H1 (cell line): Measurements from ENCODE around the gene SLC6A12. TPM values are rescaled to one million over a fixed set of nuclear protein-coding genes. Genes with fewer than 3 reads are reported as not detected.

Experiments
- CTCF ChIA-PET: fragments of 300-600 bp; sonication (Branson Sonifier 250); formaldehyde crosslinking; loops from one replicate; lab custom pipeline; 2021; ENCODE audit not compliant: partially characterized antibody; lab: Charles Lee
- POLR2A ChIA-PET: fragments of 300-600 bp; sonication (Branson Sonifier 250); formaldehyde crosslinking; loops from one replicate; lab custom pipeline; 2021; ENCODE audit warnings: inconsistent platforms; ENCODE audit not compliant: partially characterized antibody; lab: Charles Lee
- DNase-seq, 2 experiments: peaks; one replicate each; pipeline versions ENCODE4 v3.0.0 to v3.0.0-alpha.2; 2010 to 2022; ENCODE audit warnings: low spot score in 2 of 2, low read depth in 1 of 2, mixed read lengths in 1 of 2
- FAIRE-seq: peaks from 2 replicates; lab custom pipeline; 2011; peaks lifted over from hg19 to GRCh38; lab: Jason Lieb, UNC
- H2AFZ ChIP-seq: 2 replicates; pipeline ENCODE4 v1.8.1; 2012; ENCODE audit warnings: low read length, inconsistent platforms
- H2AK5ac ChIP-seq: 2 replicates; pipeline ENCODE4 v1.6.1; 2013; ENCODE audit warnings: low read depth, low read length
- H2BK120ac ChIP-seq: replicated peaks from 2 replicates; pipeline ENCODE3; 2013; ENCODE audit warnings: low read depth, low read length, inconsistent platforms
- H2BK12ac ChIP-seq: 2 replicates; pipeline ENCODE4 v1.6.1; 2013; ENCODE audit warnings: low read depth, low read length
- H2BK15ac ChIP-seq: 2 replicates; pipeline ENCODE4 v1.6.1; 2013; ENCODE audit warnings: low read length
- H2BK20ac ChIP-seq: 2 replicates; pipeline ENCODE4 v1.6.1; 2013; ENCODE audit warnings: low read length
- H2BK5ac ChIP-seq: 2 replicates; pipeline ENCODE4 v1.6.1; 2013; ENCODE audit warnings: low read depth, low read length
- H3K14ac ChIP-seq: 2 replicates; pipeline ENCODE4 v1.6.1; 2013; ENCODE audit warnings: inconsistent platforms; ENCODE audit not compliant: insufficient read length
- H3K18ac ChIP-seq: 2 replicates; pipeline ENCODE4 v1.6.1; 2013; ENCODE audit warnings: low read length; ENCODE audit errors: extremely low read depth
- H3K23ac ChIP-seq: 2 replicates; pipeline ENCODE4 v1.6.1; 2013; ENCODE audit warnings: inconsistent platforms; ENCODE audit not compliant: insufficient read length
- H3K23me2 ChIP-seq: 2 replicates; pipeline ENCODE4 v1.6.1; 2013; ENCODE audit warnings: low read depth, low read length
- H3K27ac ChIP-seq: 2 replicates; pipeline ENCODE4 v1.6.1; 2011; ENCODE audit warnings: low read depth, low read length, inconsistent platforms
- H3K27me3 ChIP-seq, 4 experiments: replicated peaks in 1 of 4; 1 replicate in 1 of 4; 2 replicates in 3 of 4; pipeline versions ENCODE4 v1.6.1 to v1.8.1; 2011 to 2013; ENCODE audit warnings: low read length in 3 of 4, mild to moderate bottlenecking in 3 of 4, inconsistent platforms in 2 of 4, mixed read lengths in 2 of 4, moderate library complexity in 1 of 4; ENCODE audit not compliant: control insufficient read depth in 3 of 4, insufficient read depth in 3 of 4; ENCODE audit errors: extremely low read depth in 1 of 4
- H3K36me3 ChIP-seq, 4 experiments: 2 replicates each; pipeline versions ENCODE4 v1.6.1 to v1.8.1; 2011 to 2013; ENCODE audit warnings: mild to moderate bottlenecking in 4 of 4, low read length in 3 of 4, moderate library complexity in 2 of 4, control low read depth in 1 of 4, inconsistent platforms in 1 of 4; ENCODE audit not compliant: insufficient read depth in 4 of 4, control insufficient read depth in 2 of 4
- H3K4ac ChIP-seq: replicated peaks from 2 replicates; pipeline ENCODE3; 2013; ENCODE audit warnings: low read length, low read depth, mixed read lengths, inconsistent platforms; ENCODE audit not compliant: insufficient read length
- H3K4me1 ChIP-seq, 4 experiments: replicated peaks in 1 of 4; 1 replicate in 1 of 4; 2 replicates in 3 of 4; pipeline versions ENCODE4 v1.6.1 to v1.8.1; 2011 to 2013; ENCODE audit warnings: low read length in 3 of 4, inconsistent platforms in 2 of 4, mixed read lengths in 1 of 4; ENCODE audit not compliant: insufficient read depth in 4 of 4, control insufficient read depth in 3 of 4
- H3K4me2 ChIP-seq, 2 experiments: 2 replicates each; pipeline versions ENCODE4 v1.6.1 to v1.8.1; 2011 to 2013; ENCODE audit warnings: low read depth in 2 of 2, low read length in 2 of 2, control low read depth in 1 of 2, inconsistent platforms in 1 of 2, mild to moderate bottlenecking in 1 of 2; ENCODE audit not compliant: insufficient read depth in 1 of 2
- H3K4me3 ChIP-seq, 4 experiments: fragments of 200-600, 300-600 bp in 1 of 4; sonication (generic), shearing (Covaris generic), sonication (Bioruptor Twin) in 1 of 4; 2 replicates each; pipeline versions ENCODE4 v1.5.1 to v1.8.1; 2011 to 2016; ENCODE audit warnings: low read length in 4 of 4, low read depth in 3 of 4, control low read depth in 2 of 4, inconsistent platforms in 2 of 4, mild to moderate bottlenecking in 2 of 4, mixed read lengths in 1 of 4, moderate library complexity in 1 of 4; ENCODE audit not compliant: insufficient read depth in 2 of 4; ENCODE audit errors: extremely low read depth in 1 of 4
- H3K56ac ChIP-seq: replicated peaks from 2 replicates; pipeline ENCODE3; 2013; ENCODE audit warnings: low read depth, mild to moderate bottlenecking, mixed read lengths, low read length, inconsistent platforms; ENCODE audit not compliant: insufficient read length
- H3K79me1 ChIP-seq: 2 replicates; pipeline ENCODE4 v1.6.1; 2013; ENCODE audit warnings: low read depth, low read length, control low read depth
- H3K79me2 ChIP-seq, 2 experiments: 2 replicates each; pipeline versions ENCODE4 v1.6.1 to v1.8.1; 2012 to 2013; ENCODE audit warnings: low read length in 2 of 2, mild to moderate bottlenecking in 2 of 2, inconsistent platforms in 1 of 2; ENCODE audit not compliant: insufficient read depth in 2 of 2, control insufficient read depth in 1 of 2
- H3K9ac ChIP-seq, 4 experiments: replicated peaks in 1 of 4; 1 replicate in 1 of 4; 2 replicates in 3 of 4; pipeline versions ENCODE4 v1.6.1 to v1.8.1; 2011 to 2013; ENCODE audit warnings: low read depth in 3 of 4, low read length in 3 of 4, control low read depth in 2 of 4, mild to moderate bottlenecking in 2 of 4, moderate library complexity in 2 of 4, inconsistent platforms in 1 of 4; ENCODE audit errors: extremely low read depth in 1 of 4
- H3K9me3 ChIP-seq, 2 experiments: 2 replicates each; pipeline versions ENCODE4 v1.6.1 to v1.8.1; 2012 to 2013; ENCODE audit warnings: mild to moderate bottlenecking in 2 of 2, moderate library complexity in 2 of 2, control low read depth in 1 of 2, inconsistent platforms in 1 of 2, low read depth in 1 of 2, low read length in 1 of 2, mixed read lengths in 1 of 2; ENCODE audit not compliant: insufficient read depth in 2 of 2
- H4K20me1 ChIP-seq, 2 experiments: replicated peaks in 1 of 2; 2 replicates each; pipeline versions ENCODE3 to v1.8.1; 2011 to 2013; ENCODE audit warnings: inconsistent platforms in 2 of 2, low read length in 2 of 2, mild to moderate bottlenecking in 1 of 2; ENCODE audit not compliant: insufficient read depth in 2 of 2, control insufficient read depth in 1 of 2
- H4K5ac ChIP-seq: 2 replicates; pipeline ENCODE4 v1.6.1; 2013; ENCODE audit warnings: low read length, low read depth, mixed read lengths, inconsistent platforms; ENCODE audit not compliant: insufficient read length
- H4K8ac ChIP-seq: 2 replicates; pipeline ENCODE4 v1.8.0; 2013; ENCODE audit warnings: mild to moderate bottlenecking, moderate library complexity, low read length, inconsistent platforms; ENCODE audit not compliant: insufficient read depth; ENCODE audit errors: extremely low read depth
- H4K91ac ChIP-seq: replicated peaks from 2 replicates; pipeline ENCODE3; 2013; ENCODE audit warnings: low read length, mixed read lengths, inconsistent platforms; ENCODE audit not compliant: insufficient read length
- E2F6 ChIP-seq: IDR thresholded peaks from 2 replicates; pipeline ENCODE4 v1.6.1; 2012; ENCODE audit warnings: inconsistent platforms
- EP300 ChIP-seq, 2 experiments: IDR thresholded peaks; 1 replicate in 1 of 2; 2 replicates in 1 of 2; pipeline ENCODE4 v1.6.1; 2011 to 2012; ENCODE audit warnings: low read depth in 2 of 2, low read length in 2 of 2, mild to moderate bottlenecking in 2 of 2, borderline replicate concordance in 1 of 2, inconsistent platforms in 1 of 2, moderate library complexity in 1 of 2
- MAFK ChIP-seq: IDR thresholded peaks from 2 replicates; pipeline ENCODE4 v1.6.1; 2012; ENCODE audit warnings: low read depth, mild to moderate bottlenecking, improper control_type of control experiment, low read length
- POLR2A ChIP-seq, 2 experiments: IDR thresholded peaks; 1 replicate in 1 of 2; 2 replicates in 1 of 2; pipeline ENCODE4 v1.6.1; 2011; ENCODE audit warnings: low read depth in 2 of 2, low read length in 2 of 2, mild to moderate bottlenecking in 2 of 2; ENCODE audit errors: control extremely low read depth in 1 of 2
- RNF2 ChIP-seq: fragments of 200-900, 300-1000 bp; sonication (generic); IDR thresholded peaks from 2 replicates; pipeline ENCODE4 v1.7.1; 2016; ENCODE audit warnings: borderline replicate concordance, low read depth, mild to moderate bottlenecking, antibody characterized with exemption, low read length; ENCODE audit not compliant: poor library complexity, severe bottlenecking; ENCODE audit errors: missing control alignments
- SP1 ChIP-seq: IDR thresholded peaks from 2 replicates; pipeline ENCODE4 v1.6.1; 2011; ENCODE audit warnings: low read depth, low read length
- SRF ChIP-seq: IDR thresholded peaks from 2 replicates; pipeline ENCODE4 v1.6.1; 2011; ENCODE audit warnings: mild to moderate bottlenecking, low read depth, low read length, moderate library complexity
- TCF12 ChIP-seq: IDR thresholded peaks from 2 replicates; pipeline ENCODE4 v1.6.1; 2011; ENCODE audit warnings: low read depth, mild to moderate bottlenecking, low read length
- WGBS, 2 experiments: shearing (Covaris generic) in 1 of 2; methylation state at CpG; one replicate each; pipeline versions ENCODE4 v1.1.6 to v1.1.7; 2013 to 2015; ENCODE audit warnings: low lambda C conversion rate in 2 of 2, mixed read lengths in 2 of 2, inconsistent platforms in 1 of 2, low coverage in 1 of 2, missing lambda C conversion rate in 1 of 2; ENCODE audit not compliant: insufficient replicate concordance in 2 of 2, insufficient coverage in 1 of 2, insufficient read length in 1 of 2; ENCODE audit errors: extremely low coverage in 1 of 2, missing lambda C conversion rate in 1 of 2; 5-methylcytosine and 5-hydroxymethylcytosine counted together
- polyA plus RNA-seq, 7 experiments: library from polyadenylated mRNA; depleted of rRNA in 3 of 7; stranded (reverse) in 5 of 7; unstranded in 2 of 7; fragments of >200 nt in 5 of 7; fragments of 200-250 nt in 2 of 7; gene quantifications; 1 replicate in 5 of 7; 2 replicates in 1 of 7; 4 replicates in 1 of 7; pipeline versions ENCODE4 v1.2.1 to v1.2.3, GENCODE V29; 2011 to 2013; ENCODE audit warnings: missing spikeins in 2 of 7, mixed read lengths in 2 of 7
- total RNA-seq: library from RNA; stranded (reverse); fragmentation: NEBNext Ultra II Directional; extraction: Animal tissue kit (Norgen Biotek cat#: 25700); gene quantifications from 2 replicates; pipeline ENCODE4 v1.2.1, GENCODE V29; 2021

SLC6A12 gene
- total and polyA plus RNA-seq, 2 of the 8 experiments (the other 6 are each of a cell fraction or from before 2014, with no cell fraction given), result 0.70 to 1.1 TPM

- DNase-seq (no peak), FAIRE-seq (no peak)
- Histone ChIP-seq H2AFZ (no peak overlapping the region), H3K23ac (no peak overlapping the region), H4K5ac (no peak overlapping the region), H3K4me3 (no peak overlapping the region), H4K20me1 (no peaks in the 10 kb centered on the region), H3K79me1 (no peaks in the 10 kb centered on the region), H3K23me2 (no peaks in the 10 kb centered on the region), H3K27me3 (no peaks in the 10 kb centered on the region; a peak in 1 of 7 replicates), H2BK20ac (no peak overlapping the region), H2BK12ac (no peak overlapping the region; the same call in 1 of the 2 replicates), H3K56ac (no peak overlapping the region), H3K27ac (no peak overlapping the region), H4K91ac (no peak overlapping the region), H4K8ac (no peak overlapping the region), H3K9ac (no peak overlapping the region), H3K9me3 (no peaks in the 10 kb centered on the region), H3K4me1 (peaks cover 0 to 12% (median 7%) of the 10 kb centered on the region in 4 experiments; a peak in 6 of 7 replicates), H3K4me2 (no peak overlapping the region), H3K79me2 (no peaks in the 10 kb centered on the region), H3K18ac (0 out of 2 replicates have a peak overlapping the region, but pooled peaks have one; percentile 52), H3K4ac (no peak overlapping the region), H3K14ac (no peak overlapping the region), H3K36me3 (no peaks in the 10 kb centered on the region), H2BK5ac (no peak overlapping the region), H2BK120ac (no peak overlapping the region), H2AK5ac (no peak overlapping the region), H2BK15ac (no peak overlapping the region)
- ChIA-PET POLR2A (interaction anchor here (1.1 to 1.6 kb wide), 6 partner anchors 9 to 52 kb away, joined by 3 to 6 read pairs (median 3); no protein-coding TSS in a partner anchor), CTCF (interaction anchor here (0.8 to 5.8 kb wide), 8 partner anchors 10 to 74 kb away, joined by 3 to 60 read pairs (median 9); no protein-coding TSS in a partner anchor)
- no peak for TF ChIP-seq EP300 (IDR thresholded peaks at IDR 0.05; ENCODE audit: borderline replicate concordance in 1 of 2, low read depth in 2 of 2, low read length in 2 of 2)
- TF ChIP-seq POLR2A (IDR thresholded peaks at IDR 0.05; ENCODE audit: control extremely low read depth in 1 of 2, low read depth in 2 of 2, low read length in 2 of 2), result no peak
- no peak for TF ChIP-seq SRF
- 0 out of 2 replicates have a peak, but pooled peaks have one; percentile 50 for TF ChIP-seq TCF12
- TF ChIP-seq MAFK, result peak; percentile 51; the same call in 1 of the 2 replicates
- no peak for TF ChIP-seq RNF2
- no peak for TF ChIP-seq E2F6
- TF ChIP-seq SP1, result no peak
- WGBS, 2 experiments, result 79% methylated on average over 11 of the region's 11 CpGs; no CpG with 5 or more reads in 1 of the 2 experiments
These were observed 34.6 kb downstream of the SLC6A12 start for GRCh38 chr12:179131-179884.
